Astrocyte (in vitro differentiated cells and primary cell): ENCODE data around the gene DAG1.

ENCODE experiments used
- CTCF ChIP-seq: IDR thresholded peaks from 2 replicates; pipeline ENCODE4 v1.5.1; 2011; ENCODE audit warnings: low read depth, mild to moderate bottlenecking, inconsistent platforms, low read length, moderate library complexity; ENCODE audit not compliant: insufficient read depth
- EZH2 ChIP-seq: IDR thresholded peaks from 2 replicates; pipeline ENCODE4 v1.6.1; 2012; ENCODE audit warnings: mild to moderate bottlenecking, low read length, inconsistent platforms; ENCODE audit not compliant: insufficient read depth

- TF ChIP-seq CTCF (no peak), EZH2 (no peak)
Observed at GRCh38 chr3:49471856-49472495, 1.9 kb downstream of the DAG1 start.
